Mesendoderm (in vitro differentiated cells): ENCODE results near the gene MGAT4A.

ENCODE experiments used
- DNase-seq: peaks from one replicate; pipeline ENCODE4 v3.0.0; 2013
- H2AK5ac ChIP-seq: 2 replicates; pipeline ENCODE4 v1.6.1; 2013; ENCODE audit warnings: low read length, inconsistent platforms
- H2BK120ac ChIP-seq: 2 replicates; pipeline ENCODE4 v1.6.1; 2013; ENCODE audit warnings: low read depth, mild to moderate bottlenecking, low read length, moderate library complexity, mixed read lengths
- H2BK15ac ChIP-seq: replicated peaks from 2 replicates; pipeline ENCODE4 v1.6.1; 2013; ENCODE audit warnings: low read depth, mild to moderate bottlenecking, moderate library complexity
- H2BK5ac ChIP-seq: 2 replicates; pipeline ENCODE4 v1.6.1; 2013; ENCODE audit warnings: low read length, inconsistent platforms
- H3K18ac ChIP-seq: 2 replicates; pipeline ENCODE4 v1.6.1; 2013; ENCODE audit warnings: mild to moderate bottlenecking, low read length, mixed read lengths
- H3K23ac ChIP-seq: one replicate; pipeline ENCODE4 v1.6.1; 2013; ENCODE audit warnings: low read length
- H3K27ac ChIP-seq: 2 replicates; pipeline ENCODE4 v1.5.1; 2013; ENCODE audit warnings: low read depth, mild to moderate bottlenecking, inconsistent platforms, low read length, moderate library complexity
- H3K27me3 ChIP-seq: 2 replicates; pipeline ENCODE4 v1.6.1; 2013; ENCODE audit warnings: low read length, control low read depth, mild to moderate bottlenecking, inconsistent platforms; ENCODE audit not compliant: insufficient read depth, poor library complexity
- H3K36me3 ChIP-seq: 2 replicates; pipeline ENCODE4 v1.6.1; 2013; ENCODE audit warnings: low read length, inconsistent platforms; ENCODE audit not compliant: control insufficient read depth, insufficient read depth
- H3K4ac ChIP-seq: one replicate; pipeline ENCODE4 v1.6.1; 2013; ENCODE audit warnings: low read depth, mild to moderate bottlenecking, low read length, moderate library complexity
- H3K4me1 ChIP-seq: 2 replicates; pipeline ENCODE4 v1.6.1; 2013; ENCODE audit warnings: low read depth, low read length, inconsistent platforms; ENCODE audit not compliant: control insufficient read depth
- H3K4me2 ChIP-seq: 2 replicates; pipeline ENCODE4 v1.6.1; 2013; ENCODE audit warnings: low read length
- H3K4me3 ChIP-seq: 2 replicates; pipeline ENCODE4 v1.5.1; 2013; ENCODE audit warnings: mild to moderate bottlenecking, low read length
- H3K56ac ChIP-seq: one replicate; pipeline ENCODE4 v1.6.1; 2013; ENCODE audit warnings: low read length
- H3K79me1 ChIP-seq: 2 replicates; pipeline ENCODE4 v1.6.1; 2013; ENCODE audit warnings: low read length, inconsistent platforms
- H3K79me2 ChIP-seq: 2 replicates; pipeline ENCODE4 v1.6.1; 2013; ENCODE audit warnings: mild to moderate bottlenecking, low read length; ENCODE audit not compliant: control insufficient read depth, insufficient read depth
- H3K9ac ChIP-seq: 2 replicates; pipeline ENCODE4 v1.6.1; 2013; ENCODE audit warnings: low read length, inconsistent platforms
- H4K5ac ChIP-seq: one replicate; pipeline ENCODE4 v1.6.1; 2013; ENCODE audit warnings: low read length
- H4K8ac ChIP-seq: one replicate; pipeline ENCODE4 v1.6.1; 2013; ENCODE audit warnings: low read depth, mild to moderate bottlenecking, control low read depth, low read length, moderate library complexity
- WGBS: extraction: QIAGEN DNeasy Blood & Tissue Kit; methylation state at CpG from one replicate; pipeline ENCODE4 v1.1.7; 2013; ENCODE audit warnings: low lambda C conversion rate, missing lambda C conversion rate; ENCODE audit not compliant: insufficient coverage; ENCODE audit errors: extremely low coverage; 5-methylcytosine and 5-hydroxymethylcytosine counted together

MGAT4A gene

GRCh38 chr2:98749066-98749450 lies 18.1 kb upstream of the MGAT4A start:
- Histone ChIP-seq H3K23ac (no peak overlapping the region), H3K18ac (no peak overlapping the region), H3K4me3 (no peak overlapping the region), H2AK5ac (no peak overlapping the region), H2BK120ac (no peak overlapping the region), H4K5ac (no peak overlapping the region), H4K8ac (no peak overlapping the region), H3K4ac (no peak overlapping the region), H3K79me1 (no peaks in the 10 kb centered on the region), H3K56ac (no peak overlapping the region), H3K36me3 (no peaks in the 10 kb centered on the region), H3K4me2 (no peak overlapping the region), H2BK5ac (no peak overlapping the region), H3K9ac (no peak overlapping the region), H2BK15ac (no peak overlapping the region), H3K79me2 (no peaks in the 10 kb centered on the region), H3K27me3 (no peaks in the 10 kb centered on the region), H3K4me1 (no peaks in the 10 kb centered on the region), H3K27ac (no peak overlapping the region)
- no peak for DNase-seq

DNA sequence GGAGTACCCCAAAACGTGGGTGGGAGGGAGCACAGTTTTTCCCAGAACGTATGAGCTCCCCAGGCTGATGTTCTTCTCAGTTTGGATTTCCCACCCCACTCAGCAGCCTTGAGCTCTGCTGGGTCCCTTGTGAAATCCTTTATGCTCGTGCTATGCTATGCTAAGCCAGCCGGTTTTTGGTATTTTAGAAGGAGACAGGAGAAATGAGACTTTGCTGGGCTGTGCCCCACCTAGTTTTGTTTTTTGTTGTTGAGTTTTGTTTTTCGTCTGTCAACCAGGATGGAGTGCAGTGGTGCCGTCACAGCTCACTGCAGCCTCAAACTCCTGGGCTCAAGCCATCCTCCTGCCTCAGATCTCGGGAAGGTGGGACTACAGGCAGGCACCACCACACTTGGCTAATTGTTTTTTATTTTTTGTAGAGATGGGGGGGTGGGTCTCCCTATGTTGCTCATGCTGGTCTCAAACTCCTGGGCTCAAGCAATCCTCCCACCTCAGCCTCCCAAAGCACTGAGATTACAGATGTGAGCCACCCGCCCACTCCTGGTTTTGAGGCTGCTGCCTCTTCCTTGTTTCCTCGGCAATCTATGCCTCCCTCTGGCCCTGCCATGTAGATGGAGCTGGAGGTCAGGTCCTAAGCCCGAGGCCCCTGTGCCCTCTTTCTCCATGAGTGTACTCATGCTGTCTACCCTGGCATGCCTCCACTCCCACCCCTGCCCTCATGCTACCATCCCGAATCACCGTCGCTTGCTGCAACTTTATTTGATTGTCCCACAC lies 17.5 kb upstream of the MGAT4A start:
- WGBS: no CpG with 5 or more reads among the region's 13 CpGs
- H3K27me3 ChIP-seq: no peaks in the 10 kb centered on the region
- H3K4me2 ChIP-seq: no peak overlapping the region

DNA sequence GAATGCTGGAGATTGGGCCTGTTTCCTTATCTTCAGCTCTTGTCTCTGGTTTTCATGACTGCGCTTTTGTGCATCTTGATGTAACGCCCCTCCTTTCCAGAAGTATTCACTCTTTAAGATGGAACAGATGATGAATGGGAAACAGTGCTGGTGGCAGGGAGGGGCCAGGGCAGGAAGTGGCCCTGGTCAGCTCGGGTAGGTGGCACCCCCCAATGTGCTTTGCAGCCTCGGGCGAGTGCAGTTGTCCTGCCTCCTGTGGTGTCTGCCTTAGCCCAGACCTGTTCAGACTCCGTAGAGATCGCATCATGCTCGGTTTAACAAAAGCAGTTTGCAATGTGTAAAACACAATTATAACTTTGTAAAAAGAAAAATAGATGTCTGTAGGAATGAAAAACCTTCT lies 17.0 kb upstream of the MGAT4A start:
- H3K27ac ChIP-seq: no peak overlapping the region
- no peak overlapping the region for H3K4me3 ChIP-seq
- no peaks in the 10 kb centered on the region for H3K79me2 ChIP-seq
- H2BK15ac ChIP-seq: no peak overlapping the region
- H2AK5ac ChIP-seq: no peak overlapping the region
- no CpG with 5 or more reads among the region's 8 CpGs for WGBS
- no peak overlapping the region for H3K4me2 ChIP-seq
- no peak overlapping the region for H3K9ac ChIP-seq
- H2BK120ac ChIP-seq: no peak overlapping the region
- no peak overlapping the region for H4K5ac ChIP-seq
- no peaks in the 10 kb centered on the region for H3K27me3 ChIP-seq
- H4K8ac ChIP-seq: no peak overlapping the region
- no peak overlapping the region for H3K23ac ChIP-seq
- DNase-seq: no peak
- no peak overlapping the region for H3K4ac ChIP-seq
- H3K36me3 ChIP-seq: no peaks in the 10 kb centered on the region
- no peak overlapping the region for H3K56ac ChIP-seq
- no peaks in the 10 kb centered on the region for H3K79me1 ChIP-seq
- no peak overlapping the region for H3K18ac ChIP-seq
- no peak overlapping the region for H2BK5ac ChIP-seq
- no peaks in the 10 kb centered on the region for H3K4me1 ChIP-seq

More for the DNA sequence above, 17.5 kb upstream of the MGAT4A start:
- Histone ChIP-seq H3K9ac (no peak overlapping the region), H2BK5ac (no peak overlapping the region), H3K4me3 (no peak overlapping the region), H3K79me2 (no peaks in the 10 kb centered on the region), H2BK120ac (no peak overlapping the region), H2BK15ac (no peak overlapping the region), H3K27ac (no peak overlapping the region), H3K56ac (no peak overlapping the region), H2AK5ac (no peak overlapping the region), H3K23ac (no peak overlapping the region), H3K18ac (no peak overlapping the region), H3K36me3 (no peaks in the 10 kb centered on the region), H4K8ac (no peak overlapping the region), H3K4ac (no peak overlapping the region), H3K79me1 (no peaks in the 10 kb centered on the region), H4K5ac (no peak overlapping the region), H3K4me1 (no peaks in the 10 kb centered on the region)
- DNase-seq: no peak

- Histone ChIP-seq H2BK15ac (no peak overlapping the region), H3K79me1 (no peaks in the 10 kb centered on the region), H3K4ac (no peak overlapping the region), H3K56ac (no peak overlapping the region), H4K5ac (no peak overlapping the region), H3K4me1 (no peaks in the 10 kb centered on the region), H3K23ac (no peak overlapping the region), H3K27me3 (no peaks in the 10 kb centered on the region), H2BK120ac (no peak overlapping the region), H3K18ac (no peak overlapping the region), H3K4me3 (no peak overlapping the region), H3K27ac (no peak overlapping the region), H3K79me2 (no peaks in the 10 kb centered on the region), H2AK5ac (no peak overlapping the region), H4K8ac (no peak overlapping the region), H3K9ac (no peak overlapping the region), H3K4me2 (no peak overlapping the region), H3K36me3 (no peaks in the 10 kb centered on the region), H2BK5ac (no peak overlapping the region)
- DNase-seq: no peak
These were observed 15.5 kb upstream of the MGAT4A start for GRCh38 chr2:98746426-98746825.

DNA sequence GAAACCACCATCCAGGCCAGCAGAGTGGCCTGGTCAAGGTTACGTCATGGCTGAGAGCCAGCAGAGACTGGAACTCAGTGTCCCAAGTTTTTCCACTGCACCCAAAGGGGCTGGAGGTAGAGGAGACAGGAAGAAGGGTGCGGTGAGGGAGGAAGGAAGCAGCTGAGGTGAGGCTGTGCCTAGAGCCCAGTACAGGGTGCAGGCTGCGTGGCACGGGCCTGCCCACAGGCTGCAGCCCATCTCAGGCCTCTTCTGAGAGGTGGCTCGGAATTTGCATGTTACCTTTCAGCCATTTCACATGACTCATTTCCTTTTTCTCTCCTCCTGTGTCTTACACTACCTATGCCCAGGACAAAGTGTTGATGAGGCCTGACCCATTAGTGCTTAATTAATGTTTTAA lies 13.7 kb upstream of the MGAT4A start:
- Histone ChIP-seq H2AK5ac (no peak overlapping the region), H3K4me2 (no peak overlapping the region)

GRCh38 chr2:98743835-98744234 lies 12.9 kb upstream of the MGAT4A start:
- H3K23ac ChIP-seq: no peak overlapping the region
- no peak overlapping the region for H3K27ac ChIP-seq
- no peak overlapping the region for H3K4me3 ChIP-seq
- H3K79me1 ChIP-seq: no peaks in the 10 kb centered on the region
- H3K27me3 ChIP-seq: no peaks in the 10 kb centered on the region
- H3K18ac ChIP-seq: no peak overlapping the region
- no peak overlapping the region for H3K9ac ChIP-seq
- H3K36me3 ChIP-seq: no peaks in the 10 kb centered on the region
- H3K4me2 ChIP-seq: no peak overlapping the region
- H2BK5ac ChIP-seq: no peak overlapping the region
- H4K5ac ChIP-seq: no peak overlapping the region
- no peak overlapping the region for H2BK15ac ChIP-seq
- DNase-seq: no peak
- no peaks in the 10 kb centered on the region for H3K79me2 ChIP-seq
- no peak overlapping the region for H3K56ac ChIP-seq
- no peaks in the 10 kb centered on the region for H3K4me1 ChIP-seq
- no CpG with 5 or more reads among the region's 1 CpG for WGBS
- no peak overlapping the region for H2AK5ac ChIP-seq
- H2BK120ac ChIP-seq: no peak overlapping the region
- H4K8ac ChIP-seq: no peak overlapping the region
- no peak overlapping the region for H3K4ac ChIP-seq

More for the DNA sequence above, 13.7 kb upstream of the MGAT4A start:
- H3K9ac ChIP-seq: no peak overlapping the region
- H3K4me1 ChIP-seq: no peaks in the 10 kb centered on the region
- no peaks in the 10 kb centered on the region for H3K79me2 ChIP-seq
- H4K8ac ChIP-seq: no peak overlapping the region
- no peak overlapping the region for H3K56ac ChIP-seq
- H3K79me1 ChIP-seq: no peaks in the 10 kb centered on the region
- WGBS: no CpG with 5 or more reads among the region's 5 CpGs
- H3K4ac ChIP-seq: no peak overlapping the region
- H3K27me3 ChIP-seq: no peaks in the 10 kb centered on the region
- H3K27ac ChIP-seq: no peak overlapping the region
- H3K18ac ChIP-seq: no peak overlapping the region
- H2BK120ac ChIP-seq: no peak overlapping the region
- no peak overlapping the region for H3K4me3 ChIP-seq
- no peak overlapping the region for H3K23ac ChIP-seq
- no peak overlapping the region for H2BK5ac ChIP-seq
- DNase-seq: no peak
- no peak overlapping the region for H2BK15ac ChIP-seq
- H3K36me3 ChIP-seq: no peaks in the 10 kb centered on the region
- no peak overlapping the region for H4K5ac ChIP-seq
